Measurements from ENCODE around the gene MGLL. TPM values are rescaled to one million over a fixed set of nuclear protein-coding genes. Genes with fewer than 3 reads are reported as not detected.

MGLL gene
- total RNA-seq, 1 donor = 18.1 TPM

- H2AFZ ChIP-seq (ENCODE audit: low read length) = no peak overlapping the region
- no peak for DNase-seq (ENCODE audit: insufficient read length, low spot score, missing footprints)
- no peak for TF ChIP-seq CTCF (IDR thresholded peaks at IDR 0.05; ENCODE audit: extremely low read depth, low read depth, low read length)
- H3K27me3 ChIP-seq (ENCODE audit: insufficient read depth, low read length) = no peaks in the 10 kb centered on the region
- H3K4me3 ChIP-seq (ENCODE audit: insufficient read depth, low read length) = no peak overlapping the region
- H3K9me3 ChIP-seq (ENCODE audit: low read depth, low read length) = peaks cover 2% of the 10 kb centered on the region
- no peaks in the 10 kb centered on the region for H4K20me1 ChIP-seq (ENCODE audit: insufficient read depth, low read length)
- no peaks in the 10 kb centered on the region for H3K36me3 ChIP-seq (ENCODE audit: insufficient read depth, low read length)
- peaks cover 41% of the 10 kb centered on the region for H3K79me2 ChIP-seq (ENCODE audit: insufficient read depth, low read length)
- peaks cover 30% of the 10 kb centered on the region for H3K4me1 ChIP-seq (ENCODE audit: insufficient read depth, low read length)
- H3K27ac ChIP-seq (ENCODE audit: low read depth, low read length) = no peak overlapping the region
- H3K4me2 ChIP-seq (ENCODE audit: insufficient read depth, low read length) = no peak overlapping the region
Observed at GRCh38 chr3:127763816-127764215, 58.5 kb downstream of the MGLL start.

GRCh38 chr3:127763337-127763736 is 59.0 kb downstream of the MGLL start:
- H3K4me1 ChIP-seq (ENCODE audit: insufficient read depth, low read length) = peaks cover 26% of the 10 kb centered on the region
- TF ChIP-seq CTCF (IDR thresholded peaks at IDR 0.05; ENCODE audit: extremely low read depth, low read depth, low read length) = no peak

GRCh38 chr3:127762787-127763105 is 59.6 kb downstream of the MGLL start:
- H3K36me3 ChIP-seq (ENCODE audit: insufficient read depth, low read length) = no peaks in the 10 kb centered on the region
- H3K79me2 ChIP-seq (ENCODE audit: insufficient read depth, low read length) = peaks cover 42% of the 10 kb centered on the region
- no peaks in the 10 kb centered on the region for H3K9me3 ChIP-seq (ENCODE audit: low read depth, low read length)
- no peak overlapping the region for H3K4me3 ChIP-seq (ENCODE audit: insufficient read depth, low read length)
- peaks cover 21% of the 10 kb centered on the region for H3K4me1 ChIP-seq (ENCODE audit: insufficient read depth, low read length)
- H3K27me3 ChIP-seq (ENCODE audit: insufficient read depth, low read length) = no peaks in the 10 kb centered on the region
- H3K4me2 ChIP-seq (ENCODE audit: insufficient read depth, low read length) = no peak overlapping the region
- no peak overlapping the region for H2AFZ ChIP-seq (ENCODE audit: low read length)
- H3K27ac ChIP-seq (ENCODE audit: low read depth, low read length) = no peak overlapping the region
- no peaks in the 10 kb centered on the region for H4K20me1 ChIP-seq (ENCODE audit: insufficient read depth, low read length)
- DNase-seq (ENCODE audit: insufficient read length, low spot score, missing footprints) = no peak
- TF ChIP-seq CTCF (IDR thresholded peaks at IDR 0.05; ENCODE audit: extremely low read depth, low read depth, low read length) = no peak

More at GRCh38 chr3:127763337-127763736, 59.0 kb downstream of the MGLL start:
- H3K9me3 ChIP-seq (ENCODE audit: low read depth, low read length) = peaks cover 2% of the 10 kb centered on the region
- no peak overlapping the region for H3K27ac ChIP-seq (ENCODE audit: low read depth, low read length)
- H3K4me3 ChIP-seq (ENCODE audit: insufficient read depth, low read length) = no peak overlapping the region
- no peaks in the 10 kb centered on the region for H3K36me3 ChIP-seq (ENCODE audit: insufficient read depth, low read length)
- H3K27me3 ChIP-seq (ENCODE audit: insufficient read depth, low read length) = no peaks in the 10 kb centered on the region
- H3K4me2 ChIP-seq (ENCODE audit: insufficient read depth, low read length) = no peak overlapping the region
- peaks cover 41% of the 10 kb centered on the region for H3K79me2 ChIP-seq (ENCODE audit: insufficient read depth, low read length)
- no peaks in the 10 kb centered on the region for H4K20me1 ChIP-seq (ENCODE audit: insufficient read depth, low read length)
- H2AFZ ChIP-seq (ENCODE audit: low read length) = no peak overlapping the region
- DNase-seq (ENCODE audit: insufficient read length, low spot score, missing footprints) = no peak

GRCh38 chr3:127762077-127762786 is 60.1 kb downstream of the MGLL start:
- TF ChIP-seq CTCF (IDR thresholded peaks at IDR 0.05; ENCODE audit: extremely low read depth, low read depth, low read length) = no peak
- DNase-seq (ENCODE audit: insufficient read length, low spot score, missing footprints) = no peak

More at GRCh38 chr3:127762077-127762786, 60.1 kb downstream of the MGLL start:
- no peak overlapping the region for H3K27ac ChIP-seq (ENCODE audit: low read depth, low read length)
- no peaks in the 10 kb centered on the region for H3K36me3 ChIP-seq (ENCODE audit: insufficient read depth, low read length)
- peaks cover 19% of the 10 kb centered on the region for H3K4me1 ChIP-seq (ENCODE audit: insufficient read depth, low read length)
- no peaks in the 10 kb centered on the region for H3K9me3 ChIP-seq (ENCODE audit: low read depth, low read length)
- H3K27me3 ChIP-seq (ENCODE audit: insufficient read depth, low read length) = no peaks in the 10 kb centered on the region
- H4K20me1 ChIP-seq (ENCODE audit: insufficient read depth, low read length) = no peaks in the 10 kb centered on the region
- peak overlapping the region; percentile 44 for H3K4me2 ChIP-seq (ENCODE audit: insufficient read depth, low read length)
- H2AFZ ChIP-seq (ENCODE audit: low read length) = peak overlapping the region; percentile 17
- H3K79me2 ChIP-seq (ENCODE audit: insufficient read depth, low read length) = peaks cover 43% of the 10 kb centered on the region
- no peak overlapping the region for H3K4me3 ChIP-seq (ENCODE audit: insufficient read depth, low read length)
